Measurements from ENCODE around the gene SNRNP25. TPM values are rescaled to one million over a fixed set of nuclear protein-coding genes. Genes with fewer than 3 reads are reported as not detected.

The SNRNP25 gene
- polyA plus RNA-seq, 1 experiment, result 38.8 TPM

- ChIA-PET POLR2A (interaction anchor here (0.6 to 1.0 kb wide), 2 partner anchors 31 to 34 kb away, joined by 3 read pairs; no protein-coding TSS in a partner anchor), CTCF (interaction anchor here (1.0 to 12.2 kb wide), 2 partner anchors 33 to 299 kb away, joined by 4 to 242 read pairs; no protein-coding TSS in a partner anchor)
- Histone ChIP-seq H3K4me3 (ENCODE audit: low read depth, low read length) (no peak overlapping the region), H3K9me3 (ENCODE audit: control insufficient read depth, insufficient read depth, low read length) (no peaks in the 10 kb centered on the region; the same call in 1 of the 2 replicates), H3K27ac (ENCODE audit: low read depth, low read length) (no peak overlapping the region), H3K27me3 (ENCODE audit: control insufficient read depth, insufficient read depth, low read length) (no peaks in the 10 kb centered on the region)
- no peak for TF ChIP-seq CTCF (IDR thresholded peaks at IDR 0.05; ENCODE audit: low read depth, low read length)
- DNase-seq (ENCODE audit: low read depth, low spot score), result no peak
Observed at GRCh38 chr16:63466-63865, 9.8 kb downstream of the SNRNP25 start.

GRCh38 chr16:63998-64913 lies 10.6 kb downstream of the SNRNP25 start:
- Histone ChIP-seq H3K27me3 (ENCODE audit: control insufficient read depth, insufficient read depth, low read length) (no peaks in the 10 kb centered on the region), H3K4me3 (ENCODE audit: low read depth, low read length) (no peak overlapping the region), H3K27ac (ENCODE audit: low read depth, low read length) (no peak overlapping the region), H3K9me3 (ENCODE audit: control insufficient read depth, insufficient read depth, low read length) (no peaks in the 10 kb centered on the region; the same call in 1 of the 2 replicates)
- DNase-seq (ENCODE audit: low read depth, low spot score), result no peak
- ChIA-PET POLR2A (interaction anchor here (1.0 kb wide), 1 partner anchor 30 kb away, joined by 3 read pairs; no protein-coding TSS in a partner anchor), CTCF (interaction anchor here (0.6 to 12.2 kb wide), 8 partner anchors 8 to 312 kb away, joined by 3 to 242 read pairs (median 12); partner anchors contain the start of gene MPG)
- TF ChIP-seq CTCF (IDR thresholded peaks at IDR 0.05; ENCODE audit: low read depth, low read length), result no peak

- POLR2A ChIA-PET, result interaction anchor here (1.1 kb wide), 1 partner anchor 12 kb away, joined by 3 read pairs; no protein-coding TSS in a partner anchor
- TF ChIP-seq CTCF (IDR thresholded peaks at IDR 0.05; ENCODE audit: low read depth, low read length), result no peak
- no peak for DNase-seq (ENCODE audit: low read depth, low spot score)
Observed at GRCh38 chr16:64914-65255, 11.3 kb downstream of the SNRNP25 start.

GRCh38 chr16:65745-66144 lies 12.1 kb downstream of the SNRNP25 start:
- ChIA-PET CTCF (interaction anchor here (0.6 to 12.2 kb wide), 23 partner anchors 9 to 296 kb away, joined by 3 to 242 read pairs (median 4); partner anchors contain the start of genes HBQ1, MPG, POLR3K and SNRNP25), POLR2A (interaction anchor here (1.1 to 2.2 kb wide), 5 partner anchors 10 to 31 kb away, joined by 3 to 9 read pairs (median 4); partner anchors contain the start of genes POLR3K and SNRNP25)
- H3K9me3 ChIP-seq (ENCODE audit: control insufficient read depth, insufficient read depth, low read length), result no peaks in the 10 kb centered on the region; the same call in 1 of the 2 replicates
- no peak overlapping the region for H3K4me3 ChIP-seq (ENCODE audit: low read depth, low read length)
- no peak overlapping the region for H3K27ac ChIP-seq (ENCODE audit: low read depth, low read length)
- TF ChIP-seq CTCF (IDR thresholded peaks at IDR 0.05; ENCODE audit: low read depth, low read length), result peak; percentile 95
- no peak for DNase-seq (ENCODE audit: low read depth, low spot score)
- no peaks in the 10 kb centered on the region for H3K27me3 ChIP-seq (ENCODE audit: control insufficient read depth, insufficient read depth, low read length)

More at GRCh38 chr16:64914-65255, 11.3 kb downstream of the SNRNP25 start:
- no peaks in the 10 kb centered on the region; the same call in 1 of the 2 replicates for H3K9me3 ChIP-seq (ENCODE audit: control insufficient read depth, insufficient read depth, low read length)
- no peak overlapping the region for H3K27ac ChIP-seq (ENCODE audit: low read depth, low read length)
- CTCF ChIA-PET, result interaction anchor here (1.5 to 12.2 kb wide), 8 partner anchors 8 to 47 kb away, joined by 3 to 242 read pairs (median 12); partner anchors contain the start of gene MPG
- no peaks in the 10 kb centered on the region for H3K27me3 ChIP-seq (ENCODE audit: control insufficient read depth, insufficient read depth, low read length)
- no peak overlapping the region for H3K4me3 ChIP-seq (ENCODE audit: low read depth, low read length)

Measured in AG04450 (cell line).